ENCODE data around the gene THAP7. TPM values are rescaled to one million over a fixed set of nuclear protein-coding genes. Genes with fewer than 3 reads are reported as not detected.
"Not testable (repeated sequence)": the region's sequence is repeated elsewhere in the genome, so short reads cannot be mapped to it uniquely, and the experiment has no call there.

Gene THAP7
- total RNA-seq, 1 donor from 2014 or later = 12.2 TPM

DNA sequence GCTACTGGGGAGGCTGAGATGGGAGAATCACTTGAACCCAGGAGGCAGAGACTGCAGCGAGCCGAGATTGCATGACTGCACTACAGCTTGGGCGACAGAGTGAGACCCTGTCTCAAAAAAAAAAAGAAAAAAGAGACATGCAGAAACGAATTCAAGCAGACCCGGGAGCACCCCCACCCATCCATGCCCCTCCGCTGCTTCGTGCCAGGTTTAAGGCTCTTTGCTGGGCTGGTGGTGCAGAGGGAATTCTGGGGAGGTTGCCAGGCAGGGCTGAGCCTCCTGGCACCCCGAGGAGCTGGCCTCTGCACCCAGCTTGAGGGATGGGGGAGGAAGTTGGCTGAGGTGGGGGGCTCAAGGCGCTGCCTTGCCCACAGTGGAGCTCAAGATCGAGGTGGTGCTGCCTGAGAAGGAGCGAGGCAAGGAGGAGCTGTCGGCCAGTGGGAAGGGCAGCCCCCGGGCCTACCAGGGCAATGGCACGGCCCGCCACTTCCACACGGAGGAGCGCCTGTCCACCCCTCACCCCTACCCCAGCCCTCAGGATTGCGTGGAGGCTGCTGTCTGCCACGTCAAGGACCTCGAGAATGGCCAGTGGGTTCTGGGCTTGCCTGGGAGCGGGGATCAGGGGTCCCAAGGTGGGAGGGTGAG lies 28.9 kb downstream of the THAP7 start:
- H3K79me2 ChIP-seq (ENCODE audit: insufficient read depth, low read length) = no peaks in the 10 kb centered on the region
- no peaks in the 10 kb centered on the region for H3K4me1 ChIP-seq (ENCODE audit: insufficient read depth, low read length)
- Mint-ChIP-seq H3K27me3 (ENCODE audit: low read depth, unreplicated experiment) (peaks cover 26% of the 10 kb centered on the region), H3K36me3 (ENCODE audit: low read depth, unreplicated experiment) (no peaks in the 10 kb centered on the region), H3K4me1 (ENCODE audit: low read depth, unreplicated experiment) (no peaks in the 10 kb centered on the region), H3K9me3 (ENCODE audit: unreplicated experiment) (peaks cover 4% of the 10 kb centered on the region), H3K4me3 (ENCODE audit: unreplicated experiment) (no peak overlapping the region), H3K27ac (ENCODE audit: unreplicated experiment) (no peak overlapping the region)
- TF ChIP-seq, protein P1, sequence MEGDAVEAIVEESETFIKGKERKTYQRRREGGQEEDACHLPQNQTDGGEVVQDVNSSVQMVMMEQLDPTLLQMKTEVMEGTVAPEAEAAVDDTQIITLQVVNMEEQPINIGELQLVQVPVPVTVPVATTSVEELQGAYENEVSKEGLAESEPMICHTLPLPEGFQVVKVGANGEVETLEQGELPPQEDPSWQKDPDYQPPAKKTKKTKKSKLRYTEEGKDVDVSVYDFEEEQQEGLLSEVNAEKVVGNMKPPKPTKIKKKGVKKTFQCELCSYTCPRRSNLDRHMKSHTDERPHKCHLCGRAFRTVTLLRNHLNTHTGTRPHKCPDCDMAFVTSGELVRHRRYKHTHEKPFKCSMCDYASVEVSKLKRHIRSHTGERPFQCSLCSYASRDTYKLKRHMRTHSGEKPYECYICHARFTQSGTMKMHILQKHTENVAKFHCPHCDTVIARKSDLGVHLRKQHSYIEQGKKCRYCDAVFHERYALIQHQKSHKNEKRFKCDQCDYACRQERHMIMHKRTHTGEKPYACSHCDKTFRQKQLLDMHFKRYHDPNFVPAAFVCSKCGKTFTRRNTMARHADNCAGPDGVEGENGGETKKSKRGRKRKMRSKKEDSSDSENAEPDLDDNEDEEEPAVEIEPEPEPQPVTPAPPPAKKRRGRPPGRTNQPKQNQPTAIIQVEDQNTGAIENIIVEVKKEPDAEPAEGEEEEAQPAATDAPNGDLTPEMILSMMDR (IDR thresholded peaks at IDR 0.05; ENCODE audit: insufficient read depth, low read depth, low read length) = no peak
- TF ChIP-seq EZH2 (IDR thresholded peaks at IDR 0.05; ENCODE audit: insufficient read depth, low read length) = no peak
- no peak for DNase-seq (ENCODE audit: low read depth)
- H3K27me3 ChIP-seq (ENCODE audit: insufficient read depth, low read length) = no peaks in the 10 kb centered on the region
- no peak overlapping the region for H3K9ac ChIP-seq (ENCODE audit: low read length)
- no peak overlapping the region for H3K4me2 ChIP-seq (ENCODE audit: low read length)
- H3K36me3 ChIP-seq (ENCODE audit: insufficient read depth, low read length) = no peaks in the 10 kb centered on the region
- H4K20me1 ChIP-seq (ENCODE audit: insufficient read depth, low read length) = no peaks in the 10 kb centered on the region
- no peak overlapping the region for H2AFZ ChIP-seq (ENCODE audit: low read depth, low read length)
- no peak overlapping the region for H3K27ac ChIP-seq (ENCODE audit: low read depth, low read length)
- H3K4me3 ChIP-seq (ENCODE audit: insufficient read depth, low read depth, low read length) = no peak overlapping the region
- H3K9me3 ChIP-seq (ENCODE audit: insufficient read depth, low read depth, low read length) = no peaks in the 10 kb centered on the region
- FAIRE-seq = no peak

DNA sequence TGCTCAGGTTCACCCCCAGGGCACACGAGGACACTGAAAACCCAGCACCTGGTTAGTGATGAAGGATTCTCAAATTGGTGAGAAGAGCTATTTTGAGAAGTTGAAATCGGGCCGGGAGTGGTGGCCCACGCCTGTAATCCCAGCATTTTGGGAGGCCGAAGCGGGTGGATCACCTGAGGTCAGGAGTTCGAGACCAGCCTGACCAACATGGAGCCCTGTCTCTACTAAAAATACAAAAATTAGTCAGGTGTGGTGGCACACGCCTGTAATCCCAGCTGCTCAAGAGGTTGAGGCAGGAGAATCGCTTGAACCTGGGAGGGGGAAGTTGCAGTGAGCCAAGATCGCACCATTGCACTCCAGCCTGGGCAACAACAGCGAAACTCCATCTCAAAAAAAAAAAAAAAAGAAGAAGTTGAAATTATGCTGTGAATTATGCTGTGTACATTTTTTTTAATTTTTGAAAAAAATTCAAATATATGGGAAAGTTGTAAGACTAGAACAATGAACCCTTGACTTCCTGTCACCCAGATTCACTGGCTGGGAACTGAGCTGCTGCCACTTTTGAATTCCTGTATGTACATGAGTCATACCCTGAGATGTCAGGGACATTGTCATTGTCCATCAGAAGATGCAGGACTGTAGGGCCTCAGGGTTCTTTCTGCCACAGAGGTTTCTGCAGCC lies 29.8 kb downstream of the THAP7 start:
- not testable (repeated sequence) for DNase-seq (ENCODE audit: low read depth); H3K79me2 ChIP-seq (ENCODE audit: insufficient read depth, low read length); H3K36me3 ChIP-seq (ENCODE audit: insufficient read depth, low read length); H3K4me2 ChIP-seq (ENCODE audit: low read length); H3K4me3 Mint-ChIP-seq (ENCODE audit: unreplicated experiment); H3K27ac Mint-ChIP-seq (ENCODE audit: unreplicated experiment); H2AFZ ChIP-seq (ENCODE audit: low read depth, low read length); FAIRE-seq; H3K4me1 Mint-ChIP-seq (ENCODE audit: low read depth, unreplicated experiment); H3K4me1 ChIP-seq (ENCODE audit: insufficient read depth, low read length); H3K27me3 ChIP-seq (ENCODE audit: insufficient read depth, low read length); H3K9me3 Mint-ChIP-seq (ENCODE audit: unreplicated experiment); H3K4me3 ChIP-seq (ENCODE audit: insufficient read depth, low read depth, low read length); H3K9ac ChIP-seq (ENCODE audit: low read length); H3K36me3 Mint-ChIP-seq (ENCODE audit: low read depth, unreplicated experiment); H3K27ac ChIP-seq (ENCODE audit: low read depth, low read length); H4K20me1 ChIP-seq (ENCODE audit: insufficient read depth, low read length); H3K9me3 ChIP-seq (ENCODE audit: insufficient read depth, low read depth, low read length)
- H3K27me3 Mint-ChIP-seq (ENCODE audit: low read depth, unreplicated experiment) = peaks cover 28% of the 10 kb centered on the region

DNA sequence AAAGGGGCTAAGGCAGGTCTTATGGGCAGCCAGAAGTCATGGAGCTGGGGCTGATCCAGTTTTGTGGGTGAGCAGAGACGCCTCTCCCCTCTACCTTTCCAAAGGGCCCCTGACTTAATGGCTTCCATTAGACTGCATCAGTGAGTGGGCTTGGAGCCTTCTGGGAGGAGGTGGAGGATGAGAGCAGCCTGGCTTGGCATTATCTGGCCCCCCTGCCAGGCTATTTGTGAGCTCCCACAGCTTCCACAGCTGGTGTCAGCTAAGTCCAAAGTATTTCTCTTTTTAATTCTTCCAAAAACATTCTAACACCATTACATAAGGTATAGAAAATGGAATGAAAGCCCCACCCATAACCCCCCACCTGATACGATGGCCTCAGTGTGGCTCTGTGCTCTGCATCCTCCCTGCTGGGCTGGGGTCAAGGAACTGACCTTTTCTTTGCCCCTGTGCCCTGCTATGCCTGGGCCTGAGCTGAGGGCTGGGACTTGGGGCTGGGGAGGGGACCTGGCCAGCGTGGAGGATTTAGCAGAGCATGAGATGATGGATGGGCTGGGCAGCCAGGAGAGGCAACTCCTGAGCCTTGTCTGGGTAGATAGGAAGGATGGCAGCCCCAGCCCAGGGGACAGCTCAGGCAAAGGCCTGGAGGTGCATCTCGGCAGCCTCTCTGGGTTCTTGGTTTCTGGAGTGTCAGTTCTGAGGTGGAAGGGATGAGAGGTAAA lies 30.8 kb downstream of the THAP7 start:
- peaks cover 2% of the 10 kb centered on the region for H3K9me3 Mint-ChIP-seq (ENCODE audit: unreplicated experiment)
- TF ChIP-seq, protein P1 (IDR thresholded peaks at IDR 0.05; ENCODE audit: insufficient read depth, low read depth, low read length) = no peak
- no peak for TF ChIP-seq EZH2 (IDR thresholded peaks at IDR 0.05; ENCODE audit: insufficient read depth, low read length)
- no peak overlapping the region for H3K4me3 Mint-ChIP-seq (ENCODE audit: unreplicated experiment)
- no peaks in the 10 kb centered on the region for H3K36me3 ChIP-seq (ENCODE audit: insufficient read depth, low read length)
- H3K27ac Mint-ChIP-seq (ENCODE audit: unreplicated experiment) = no peak overlapping the region
- H2AFZ ChIP-seq (ENCODE audit: low read depth, low read length) = no peak overlapping the region
- H3K9me3 ChIP-seq (ENCODE audit: insufficient read depth, low read depth, low read length) = no peaks in the 10 kb centered on the region
- no peak for DNase-seq (ENCODE audit: low read depth)
- no peak for FAIRE-seq
- no peak overlapping the region for H3K4me2 ChIP-seq (ENCODE audit: low read length)
- H3K27ac ChIP-seq (ENCODE audit: low read depth, low read length) = no peak overlapping the region
- H3K79me2 ChIP-seq (ENCODE audit: insufficient read depth, low read length) = no peaks in the 10 kb centered on the region
- no peaks in the 10 kb centered on the region for H3K36me3 Mint-ChIP-seq (ENCODE audit: low read depth, unreplicated experiment)
- no peaks in the 10 kb centered on the region for H3K4me1 ChIP-seq (ENCODE audit: insufficient read depth, low read length)
- peaks cover 29% of the 10 kb centered on the region for H3K27me3 Mint-ChIP-seq (ENCODE audit: low read depth, unreplicated experiment)
- H4K20me1 ChIP-seq (ENCODE audit: insufficient read depth, low read length) = no peaks in the 10 kb centered on the region
- H3K9ac ChIP-seq (ENCODE audit: low read length) = no peak overlapping the region
- H3K4me1 Mint-ChIP-seq (ENCODE audit: low read depth, unreplicated experiment) = no peaks in the 10 kb centered on the region
- no peak overlapping the region for H3K4me3 ChIP-seq (ENCODE audit: insufficient read depth, low read depth, low read length)
- no peaks in the 10 kb centered on the region for H3K27me3 ChIP-seq (ENCODE audit: insufficient read depth, low read length)
